C4-2B (cell line): ENCODE data around the gene SCN2B.

ENCODE experiments used
- ZFX ChIP-seq: fragments of 450-650 bp; IDR thresholded peaks from 2 replicates; pipeline ENCODE4 v1.6.1; 2017
- TF ChIP-seq, protein P1 (sequence below): fragments of 450-650 bp; conservative IDR thresholded peaks from 2 replicates; pipeline ENCODE4 v1.5.1; 2017; ENCODE audit warnings: mild to moderate bottlenecking

DNA sequence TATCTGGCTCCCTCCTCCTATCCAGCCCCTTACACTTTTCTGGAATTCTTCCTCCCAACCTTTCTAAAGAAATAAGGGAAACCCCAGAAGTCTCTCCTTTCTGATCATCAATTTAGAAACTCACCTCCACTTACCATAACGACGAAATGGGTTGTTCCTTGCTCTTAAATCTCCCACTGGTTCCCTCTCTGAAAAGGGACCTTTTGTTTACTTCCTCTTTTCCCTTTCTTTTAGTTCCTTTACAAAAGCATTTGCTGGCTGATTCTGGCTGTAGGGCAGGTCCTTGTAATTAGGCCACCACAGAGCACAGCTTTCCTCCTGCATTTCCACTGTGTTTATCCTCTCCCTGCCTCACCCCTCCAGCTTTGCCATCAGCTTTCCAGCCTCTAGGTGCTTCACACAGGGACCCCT, 36.3 kb upstream of the SCN2B start:
- TF ChIP-seq, protein P1, sequence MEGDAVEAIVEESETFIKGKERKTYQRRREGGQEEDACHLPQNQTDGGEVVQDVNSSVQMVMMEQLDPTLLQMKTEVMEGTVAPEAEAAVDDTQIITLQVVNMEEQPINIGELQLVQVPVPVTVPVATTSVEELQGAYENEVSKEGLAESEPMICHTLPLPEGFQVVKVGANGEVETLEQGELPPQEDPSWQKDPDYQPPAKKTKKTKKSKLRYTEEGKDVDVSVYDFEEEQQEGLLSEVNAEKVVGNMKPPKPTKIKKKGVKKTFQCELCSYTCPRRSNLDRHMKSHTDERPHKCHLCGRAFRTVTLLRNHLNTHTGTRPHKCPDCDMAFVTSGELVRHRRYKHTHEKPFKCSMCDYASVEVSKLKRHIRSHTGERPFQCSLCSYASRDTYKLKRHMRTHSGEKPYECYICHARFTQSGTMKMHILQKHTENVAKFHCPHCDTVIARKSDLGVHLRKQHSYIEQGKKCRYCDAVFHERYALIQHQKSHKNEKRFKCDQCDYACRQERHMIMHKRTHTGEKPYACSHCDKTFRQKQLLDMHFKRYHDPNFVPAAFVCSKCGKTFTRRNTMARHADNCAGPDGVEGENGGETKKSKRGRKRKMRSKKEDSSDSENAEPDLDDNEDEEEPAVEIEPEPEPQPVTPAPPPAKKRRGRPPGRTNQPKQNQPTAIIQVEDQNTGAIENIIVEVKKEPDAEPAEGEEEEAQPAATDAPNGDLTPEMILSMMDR = no peak
- no peak for TF ChIP-seq ZFX
